Adrenal gland (tissue), 12 donors: ENCODE measurements around the gene GALNT10. TPM values are rescaled to one million over a fixed set of nuclear protein-coding genes. Genes with fewer than 3 reads are reported as not detected.

Experiments used
- DNase-seq, 7 donors: peaks; one replicate each; pipeline ENCODE4 v3.0.0-alpha.2; 2019 to 2020
- H3K27ac ChIP-seq, 5 donors: fragments of 200-600 bp; sonication (generic) in 4 of 5; 1 replicate in 3 of 5; 2 replicates in 2 of 5; pipeline versions ENCODE4 v1.5.1 to v1.8.0; 2016 to 2020; ENCODE audit warnings: mild to moderate bottlenecking in 1 of 5
- H3K27me3 ChIP-seq: fragments of 200-600 bp; 2 replicates; pipeline ENCODE4 v1.8.0; 2021
- H3K36me3 ChIP-seq, 2 donors: fragments of 200-600 bp; replicated peaks in 1 of 2; 1 replicate in 1 of 2; 2 replicates in 1 of 2; pipeline versions ENCODE4 v1.5.1 to v1.8.0; 2018 to 2022
- H3K4me1 ChIP-seq, 2 donors: fragments of 200-600 bp; replicated peaks in 1 of 2; 1 replicate in 1 of 2; 2 replicates in 1 of 2; pipeline versions ENCODE4 v1.5.1 to v1.8.0; 2018 to 2021
- H3K4me3 ChIP-seq, 4 donors: fragments of 200-600 bp; sonication (generic) in 3 of 4; one replicate each; pipeline ENCODE4 v1.5.1; 2016 to 2018
- H3K9me3 ChIP-seq, 3 donors: fragments of 200-600 bp; sonication (generic) in 1 of 3; replicated peaks in 1 of 3; 1 replicate in 2 of 3; 2 replicates in 1 of 3; pipeline versions ENCODE4 v1.5.1 to v1.8.0; 2016 to 2021
- POLR2A ChIP-seq, 2 donors: fragments of 450-650 bp; IDR thresholded peaks; one replicate each; pipeline ENCODE4 v1.6.1; 2017; ENCODE audit warnings: antibody characterized with exemption in 2 of 2, mild to moderate bottlenecking in 2 of 2, moderate library complexity in 1 of 2
- WGBS, 4 donors: extraction: QIAGEN DNeasy Blood & Tissue Kit in 2 of 4; methylation state at CpG; one replicate each; pipeline versions ENCODE4 v1.1.5 to v1.1.7; 2013 to 2017; 5-methylcytosine and 5-hydroxymethylcytosine counted together
- intact Hi-C, 2 donors: fragments of 100-400 bp; cut with DNase I; formaldehyde crosslinking; loops; one replicate each; pipeline versions ENCODE4 v1.14.1 to v1.15.0; 2022 to 2023
- polyA plus RNA-seq, 3 donors: library from polyadenylated mRNA; stranded (reverse); fragments of 200-250 nt in 2 of 3; fragments of 350-450 nt in 1 of 3; fragmentation: Illumina TruSeq in 1 of 3; extraction: RNeasy Lipid Tissue Mini Kit (QIAGEN cat#74804) in 1 of 3; gene quantifications; one replicate each; pipeline ENCODE4 v1.2.3, GENCODE V29; 2013 to 2014
- total RNA-seq, 9 donors: library from RNA; depleted of rRNA in 4 of 9; stranded (reverse); fragments of >200 nt in 4 of 9; fragments of 120-200 nt in 1 of 9; fragmentation: NEBNext Ultra II Directional in 1 of 9; extraction: Animal tissue kit (Norgen Biotek cat#: 25700) in 1 of 9; gene quantifications; one replicate each; pipeline versions ENCODE4 v1.1.0 to v1.2.4, GENCODE V29; 2013 to 2023
- TF ChIP-seq, protein P1 (sequence below), 6 experiments: fragments of 450-650 bp in 4 of 6; fragments of 200-600 bp in 2 of 6; sonication (generic) in 1 of 6; IDR thresholded peaks; 1 replicate in 5 of 6; 2 replicates in 1 of 6; pipeline versions ENCODE4 v1.5.1 to v1.8.0; 2016 to 2021; ENCODE audit warnings: antibody characterized with exemption in 6 of 6, mild to moderate bottlenecking in 2 of 6, moderate library complexity in 1 of 6
- donor health status: healthy with polysubstance abuse.
- donor health status: Bipolar disorder and iron deficiency.
- donor health status: DM: yes; HTN: yes; CAD: no.
- donor health status: DM: no; HTN: no; CAD: no.
- donor health status: DM: no; HTN: no; CAD: no.
- donor health status: DM: yes; HTN: yes; CAD: no.

The GALNT10 gene
- total and polyA plus RNA-seq, 12 donors: 5.6 to 74.1 (median 43.4) TPM

DNA sequence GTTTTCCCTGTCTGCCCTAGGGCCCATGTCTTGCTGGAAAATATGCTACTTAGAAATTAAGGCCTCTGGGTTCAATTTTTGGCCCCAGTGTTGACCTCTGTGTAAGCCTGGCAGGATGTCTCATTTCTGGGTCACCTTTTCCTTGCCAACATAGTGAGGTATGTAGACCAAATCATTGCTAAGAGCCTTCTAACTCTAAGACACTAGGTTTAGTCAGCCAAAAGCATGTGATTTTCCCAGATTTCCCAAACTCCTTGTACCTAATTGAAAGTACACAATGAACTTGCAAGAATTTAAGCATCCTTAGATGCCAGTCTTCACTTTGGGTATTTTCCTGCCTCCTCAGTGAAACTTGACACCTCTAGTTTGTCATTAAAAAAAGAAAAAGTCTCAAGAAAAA lies 77.0 kb downstream of the GALNT10 start:
- Histone ChIP-seq H3K36me3 (no peaks in the 10 kb centered on the region), H3K9me3 (no peaks in the 10 kb centered on the region), H3K27me3 (no peaks in the 10 kb centered on the region), H3K27ac (no peak overlapping the region), H3K4me1 (peaks cover 0 to 6% of the 10 kb centered on the region in 2 donors), H3K4me3 (no peak overlapping the region)
- TF ChIP-seq POLR2A (IDR thresholded peaks at IDR 0.05): no peak
- TF ChIP-seq, protein P1, sequence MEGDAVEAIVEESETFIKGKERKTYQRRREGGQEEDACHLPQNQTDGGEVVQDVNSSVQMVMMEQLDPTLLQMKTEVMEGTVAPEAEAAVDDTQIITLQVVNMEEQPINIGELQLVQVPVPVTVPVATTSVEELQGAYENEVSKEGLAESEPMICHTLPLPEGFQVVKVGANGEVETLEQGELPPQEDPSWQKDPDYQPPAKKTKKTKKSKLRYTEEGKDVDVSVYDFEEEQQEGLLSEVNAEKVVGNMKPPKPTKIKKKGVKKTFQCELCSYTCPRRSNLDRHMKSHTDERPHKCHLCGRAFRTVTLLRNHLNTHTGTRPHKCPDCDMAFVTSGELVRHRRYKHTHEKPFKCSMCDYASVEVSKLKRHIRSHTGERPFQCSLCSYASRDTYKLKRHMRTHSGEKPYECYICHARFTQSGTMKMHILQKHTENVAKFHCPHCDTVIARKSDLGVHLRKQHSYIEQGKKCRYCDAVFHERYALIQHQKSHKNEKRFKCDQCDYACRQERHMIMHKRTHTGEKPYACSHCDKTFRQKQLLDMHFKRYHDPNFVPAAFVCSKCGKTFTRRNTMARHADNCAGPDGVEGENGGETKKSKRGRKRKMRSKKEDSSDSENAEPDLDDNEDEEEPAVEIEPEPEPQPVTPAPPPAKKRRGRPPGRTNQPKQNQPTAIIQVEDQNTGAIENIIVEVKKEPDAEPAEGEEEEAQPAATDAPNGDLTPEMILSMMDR (IDR thresholded peaks at IDR 0.05): no peak
- DNase-seq: no peak
- intact Hi-C loops: no loop called here

DNA sequence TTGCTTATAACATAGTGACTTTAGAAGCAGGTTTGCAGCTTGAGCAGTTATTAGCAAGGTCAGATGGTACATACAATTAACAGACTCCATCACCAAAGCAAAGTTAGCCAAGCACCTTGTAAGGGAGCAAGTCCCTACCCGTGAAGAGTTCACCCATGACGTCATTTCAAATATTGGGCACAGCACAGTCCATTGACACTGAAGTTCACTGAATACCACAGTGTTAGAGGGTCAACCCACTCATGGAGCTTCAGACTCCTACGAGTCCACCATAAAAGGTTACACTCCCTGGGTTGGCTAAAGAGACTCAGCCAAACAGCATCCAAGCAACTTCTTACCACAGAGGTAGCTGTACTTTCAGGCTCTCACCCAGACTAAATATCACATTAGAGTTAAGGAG lies 77.5 kb downstream of the GALNT10 start:
- Histone ChIP-seq H3K9me3 (no peaks in the 10 kb centered on the region), H3K36me3 (no peaks in the 10 kb centered on the region), H3K4me3 (no peak overlapping the region), H3K27ac (no peak overlapping the region), H3K27me3 (no peaks in the 10 kb centered on the region), H3K4me1 (peaks cover 0 to 11% of the 10 kb centered on the region in 2 donors)
- DNase-seq: no peak
- WGBS, 4 donors: 89 to 93% (median 91%) methylated on average over 2 to 3 of the region's 3 CpGs
- TF ChIP-seq POLR2A (IDR thresholded peaks at IDR 0.05): no peak
- TF ChIP-seq, protein P1 (IDR thresholded peaks at IDR 0.05): no peak
- intact Hi-C loops: no loop called here

DNA sequence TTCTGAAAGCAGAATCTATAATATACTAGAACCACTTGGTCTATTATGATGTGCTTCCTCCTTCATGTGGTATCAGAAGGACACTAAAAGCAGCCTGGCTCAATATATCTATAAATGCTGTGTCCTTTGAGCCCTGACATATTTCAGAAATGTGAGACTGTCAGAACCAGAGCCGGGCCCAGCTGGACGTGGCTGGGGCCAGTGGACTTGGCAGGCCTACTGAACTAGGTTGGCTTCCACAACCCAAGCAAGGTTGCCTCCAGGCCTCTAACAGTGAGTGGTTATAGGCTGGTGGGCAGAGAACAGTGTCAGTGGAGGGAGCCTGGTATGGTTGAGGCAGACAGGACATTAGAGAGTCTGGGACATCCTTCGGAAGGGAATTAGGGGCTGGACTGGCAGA lies 78.9 kb downstream of the GALNT10 start:
- no peak overlapping the region for H3K4me3 ChIP-seq
- H3K9me3 ChIP-seq: no peaks in the 10 kb centered on the region
- 89 to 100% (median 94%) methylated on average over 3 of the region's 3 CpGs for WGBS, 4 donors
- no peak for TF ChIP-seq POLR2A (IDR thresholded peaks at IDR 0.05)
- TF ChIP-seq, protein P1 (IDR thresholded peaks at IDR 0.05): no peak
- DNase-seq: no peak
- peaks cover 0 to 25% of the 10 kb centered on the region in 2 donors for H3K4me1 ChIP-seq
- intact Hi-C loops: no loop called here
- no peaks in the 10 kb centered on the region for H3K27me3 ChIP-seq
- H3K27ac ChIP-seq: no peak overlapping the region
- no peaks in the 10 kb centered on the region for H3K36me3 ChIP-seq

DNA sequence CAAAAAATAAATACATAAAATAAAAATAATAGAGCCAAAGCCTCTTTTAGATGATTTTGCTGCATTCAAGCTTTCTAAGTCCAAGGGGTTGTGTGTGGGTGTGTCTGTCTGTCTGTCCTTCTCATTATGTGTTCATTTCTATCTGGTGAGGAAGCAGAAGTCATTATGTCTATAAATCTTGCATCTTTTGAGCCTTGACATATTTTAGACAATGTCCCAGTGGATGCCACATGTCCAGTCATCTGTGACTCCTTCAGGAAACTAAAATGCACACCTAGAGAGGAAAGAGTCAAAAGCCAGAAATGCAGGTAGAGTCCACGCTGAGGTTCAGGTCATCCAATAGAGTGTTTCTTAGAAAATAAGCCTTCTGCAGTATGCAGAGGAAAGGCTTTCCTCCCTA lies 80.9 kb downstream of the GALNT10 start:
- Histone ChIP-seq H3K27ac (no peak overlapping the region), H3K4me1 (peaks cover 0 to 38% of the 10 kb centered on the region in 2 donors), H3K9me3 (no peaks in the 10 kb centered on the region), H3K27me3 (no peaks in the 10 kb centered on the region), H3K4me3 (no peak overlapping the region), H3K36me3 (no peaks in the 10 kb centered on the region)
- 81 to 100% (median 87%) methylated on average over 1 of the region's 1 CpG for WGBS, 4 donors
- DNase-seq: no peak
- TF ChIP-seq, protein P1 (IDR thresholded peaks at IDR 0.05): no peak
- TF ChIP-seq POLR2A (IDR thresholded peaks at IDR 0.05): no peak
- intact Hi-C loops: no loop called here
